PC-3 (cell line): ENCODE results near the gene GPX6. TPM values are rescaled to one million over a fixed set of nuclear protein-coding genes. Genes with fewer than 3 reads are reported as not detected.

ENCODE experiments used
- ATAC-seq: fragments of 200-7000 bp; cut with Tn5 transposase; 2 replicates; pipeline ENCODE4 v1.9.1; 2020; ENCODE audit warnings: mild to moderate bottlenecking, moderate library complexity
- BruUV-seq: library from RNA; stranded (reverse); fragments of 400-500 nt; replicated peaks from 2 replicates; lab custom pipeline; 2021; lab: Mats Ljungman, UMichigan
- CTCF ChIA-PET: fragments of 300-600 bp; sonication (Branson Sonifier 250); formaldehyde crosslinking; loops from one replicate; lab custom pipeline; 2022; ENCODE audit warnings: antibody characterized with exemption; lab: Charles Lee
- POLR2A ChIA-PET: fragments of 300-600 bp; sonication (Branson Sonifier 250); formaldehyde crosslinking; loops from one replicate; lab custom pipeline; 2022; ENCODE audit warnings: antibody characterized with exemption; ENCODE audit not compliant: unreplicated experiment; lab: Charles Lee
- DNase-seq: peaks from one replicate; pipeline ENCODE4 v3.0.0-alpha.2; 2015
- H2AFZ ChIP-seq: fragments of 300-600 bp; sonication (generic); 2 replicates; pipeline ENCODE4 v1.6.0; 2016; ENCODE audit warnings: antibody characterized with exemption, low read length
- H3F3A ChIP-seq: fragments of 300-600 bp; sonication (generic); one replicate; pipeline ENCODE4 v1.6.0; 2017; ENCODE audit warnings: antibody characterized with exemption, low read length, control low read depth, mild to moderate bottlenecking; ENCODE audit not compliant: unreplicated experiment
- H3K27ac ChIP-seq: fragments of 300-600 bp; sonication (generic); 2 replicates; pipeline ENCODE4 v1.5.1; 2016; ENCODE audit warnings: mild to moderate bottlenecking, low read length
- H3K27me3 ChIP-seq: fragments of 300-600 bp; sonication (generic); 2 replicates; pipeline ENCODE4 v1.6.1; 2016; ENCODE audit warnings: low read length, mixed read lengths
- H3K36me3 ChIP-seq: fragments of 300-600 bp; sonication (generic); 2 replicates; pipeline ENCODE4 v1.6.1; 2016; ENCODE audit warnings: low read depth, mixed run types, low read length, mixed read lengths
- H3K4me1 ChIP-seq: fragments of 300-600 bp; sonication (generic); 2 replicates; pipeline ENCODE4 v1.5.1; 2016; ENCODE audit warnings: low read length; ENCODE audit not compliant: insufficient read depth
- H3K4me2 ChIP-seq: fragments of 300-600 bp; sonication (generic); 2 replicates; pipeline ENCODE4 v1.6.0; 2016; ENCODE audit warnings: low read length
- H3K4me3 ChIP-seq: fragments of 300-600 bp; sonication (generic); 2 replicates; pipeline ENCODE4 v1.5.1; 2016; ENCODE audit warnings: mild to moderate bottlenecking, low read length, mixed read lengths
- H3K79me2 ChIP-seq: fragments of 300-600 bp; sonication (generic); 2 replicates; pipeline ENCODE4 v1.6.1; 2017; ENCODE audit warnings: low read length, mixed read lengths
- H3K9ac ChIP-seq: fragments of 300-600 bp; sonication (generic); 2 replicates; pipeline ENCODE4 v1.6.0; 2016; ENCODE audit warnings: mild to moderate bottlenecking, low read length
- H3K9me2 ChIP-seq: fragments of 300-600 bp; sonication (generic); replicated peaks from 2 replicates; pipeline ENCODE4 v1.6.1; 2016; ENCODE audit warnings: mixed run types, low read length, mixed read lengths
- H3K9me3 ChIP-seq: fragments of 300-600 bp; sonication (generic); 2 replicates; pipeline ENCODE4 v1.6.1; 2016; ENCODE audit warnings: low read length, mixed read lengths
- H4K20me1 ChIP-seq: fragments of 300-600 bp; sonication (generic); 2 replicates; pipeline ENCODE4 v1.6.1; 2016; ENCODE audit warnings: low read length, mixed read lengths
- EZH2 ChIP-seq: fragments of 300-600 bp; sonication (generic); IDR thresholded peaks from one replicate; pipeline ENCODE4 v1.6.1; 2017; ENCODE audit warnings: antibody characterized with exemption, mild to moderate bottlenecking, low read length; ENCODE audit not compliant: unreplicated experiment
- EZH2phosphoT487 ChIP-seq: fragments of 300-600 bp; sonication (generic); IDR thresholded peaks from 2 replicates; pipeline ENCODE4 v1.6.1; 2018; ENCODE audit warnings: mild to moderate bottlenecking, antibody characterized with exemption, low read length, borderline replicate concordance
- intact Hi-C: fragments of 100-400 bp; cut with micrococcal nuclease; formaldehyde crosslinking; loops from 2 replicates; pipeline ENCODE4 v1.9.0; 2023
- total RNA-seq: library from RNA; depleted of rRNA; stranded (reverse); fragments of >200 nt; gene quantifications from 2 replicates; pipeline ENCODE4 v1.2.3, GENCODE V29; 2014
- TF ChIP-seq, protein P1 (sequence below): fragments of 300-600 bp; sonication (generic); conservative IDR thresholded peaks from 2 replicates; pipeline ENCODE4 v1.5.1; 2017; ENCODE audit warnings: antibody characterized with exemption, low read depth, mild to moderate bottlenecking, low read length

Gene GPX6
- total RNA-seq, 1 experiment from 2014 or later, result not detected

DNA sequence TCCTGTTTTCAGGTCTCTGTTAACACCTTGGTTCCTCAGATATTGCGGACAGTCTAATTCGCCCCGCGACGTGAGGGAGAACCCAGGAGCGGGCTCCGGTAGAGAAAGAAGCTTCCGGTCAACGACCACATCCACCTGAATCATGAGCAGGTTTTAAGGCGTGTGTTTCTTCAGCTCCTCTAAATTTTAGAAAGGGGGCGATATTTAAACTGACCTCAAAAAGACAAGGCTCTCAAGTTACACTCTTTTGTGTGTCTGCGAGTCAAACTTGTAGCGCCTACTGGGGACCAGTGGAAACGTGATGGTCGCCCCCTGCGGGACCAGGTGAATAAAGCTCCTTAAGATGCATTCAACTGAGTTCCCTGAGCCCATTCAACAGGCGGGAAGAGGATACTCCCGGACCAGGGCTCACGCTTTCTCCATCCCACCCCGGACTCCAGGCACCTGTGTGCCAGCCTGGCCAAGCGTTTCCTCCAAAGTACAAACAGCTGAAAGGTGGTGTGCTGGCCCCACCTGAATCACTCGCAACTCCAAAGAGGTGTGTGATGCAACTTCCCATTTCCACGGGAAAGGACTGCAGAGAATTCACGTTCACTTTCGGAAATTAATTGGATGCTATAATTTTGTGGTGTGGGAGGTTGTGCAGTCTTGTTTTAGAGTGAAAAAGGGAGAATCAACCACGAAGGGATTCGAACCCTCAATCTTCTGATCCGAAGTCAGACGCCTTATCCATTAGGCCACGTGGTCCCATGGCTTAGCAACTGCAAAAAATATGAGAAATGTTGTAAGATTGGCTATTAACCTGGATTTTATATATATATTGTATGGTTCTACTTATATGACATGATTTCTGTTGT is 27.1 kb upstream of the GPX6 start:
- BruUV-seq, result TSS peak; percentile 100

GRCh38 chr6:28541996-28542395 is 26.4 kb upstream of the GPX6 start:
- no peak for ATAC-seq
- Histone ChIP-seq H3K79me2 (no peaks in the 10 kb centered on the region), H3K4me1 (peaks cover 7% of the 10 kb centered on the region; the same call in 1 of the 2 replicates), H3K27ac (no peak overlapping the region), H3K9me3 (no peaks in the 10 kb centered on the region), H3K4me2 (peak overlapping the region; percentile 87), H2AFZ (peak overlapping the region; percentile 89), H3K4me3 (peak overlapping the region; percentile 70), H3K9ac (no peak overlapping the region), H3K36me3 (no peaks in the 10 kb centered on the region), H3K9me2 (no peaks in the 10 kb centered on the region), H4K20me1 (no peaks in the 10 kb centered on the region), H3K27me3 (peaks cover 21% of the 10 kb centered on the region), H3F3A (no peaks in the 10 kb centered on the region)
- ChIA-PET CTCF (interaction anchor here (0.6 to 1.2 kb wide), 5 partner anchors 33 to 111 kb away, joined by 3 to 8 read pairs (median 5); no protein-coding TSS in a partner anchor), POLR2A (no interaction called here)
- DNase-seq, result no peak
- TF ChIP-seq EZH2 (no peak), EZH2phosphoT487 (no peak)
- TF ChIP-seq, protein P1, sequence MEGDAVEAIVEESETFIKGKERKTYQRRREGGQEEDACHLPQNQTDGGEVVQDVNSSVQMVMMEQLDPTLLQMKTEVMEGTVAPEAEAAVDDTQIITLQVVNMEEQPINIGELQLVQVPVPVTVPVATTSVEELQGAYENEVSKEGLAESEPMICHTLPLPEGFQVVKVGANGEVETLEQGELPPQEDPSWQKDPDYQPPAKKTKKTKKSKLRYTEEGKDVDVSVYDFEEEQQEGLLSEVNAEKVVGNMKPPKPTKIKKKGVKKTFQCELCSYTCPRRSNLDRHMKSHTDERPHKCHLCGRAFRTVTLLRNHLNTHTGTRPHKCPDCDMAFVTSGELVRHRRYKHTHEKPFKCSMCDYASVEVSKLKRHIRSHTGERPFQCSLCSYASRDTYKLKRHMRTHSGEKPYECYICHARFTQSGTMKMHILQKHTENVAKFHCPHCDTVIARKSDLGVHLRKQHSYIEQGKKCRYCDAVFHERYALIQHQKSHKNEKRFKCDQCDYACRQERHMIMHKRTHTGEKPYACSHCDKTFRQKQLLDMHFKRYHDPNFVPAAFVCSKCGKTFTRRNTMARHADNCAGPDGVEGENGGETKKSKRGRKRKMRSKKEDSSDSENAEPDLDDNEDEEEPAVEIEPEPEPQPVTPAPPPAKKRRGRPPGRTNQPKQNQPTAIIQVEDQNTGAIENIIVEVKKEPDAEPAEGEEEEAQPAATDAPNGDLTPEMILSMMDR, result no peak
- intact Hi-C loops, result loop anchor here (1.0 to 5.0 kb wide), 6 partner anchors 45 to 295 kb away; partner anchors contain the start of gene ZSCAN23
- BruUV-seq, result no TSS peak

More for the DNA sequence above, 27.1 kb upstream of the GPX6 start:
- Histone ChIP-seq H3K4me2 (peak overlapping the region; percentile 87), H3F3A (no peaks in the 10 kb centered on the region), H4K20me1 (no peaks in the 10 kb centered on the region), H3K4me1 (peaks cover 7% of the 10 kb centered on the region; the same call in 1 of the 2 replicates), H3K9me3 (no peaks in the 10 kb centered on the region), H3K9me2 (no peaks in the 10 kb centered on the region), H3K4me3 (peak overlapping the region; percentile 70), H3K36me3 (no peaks in the 10 kb centered on the region), H3K9ac (no peak overlapping the region), H3K79me2 (no peaks in the 10 kb centered on the region), H3K27ac (no peak overlapping the region), H3K27me3 (peaks cover 24% of the 10 kb centered on the region), H2AFZ (peak overlapping the region; percentile 89)
- TF ChIP-seq EZH2phosphoT487 (no peak), EZH2 (no peak)
- TF ChIP-seq, protein P1, result peak; percentile 85
- intact Hi-C loops, result loop anchor here (1.0 to 5.0 kb wide), 6 partner anchors 44 to 295 kb away; partner anchors contain the start of gene ZSCAN23
- peak; percentile 91 for ATAC-seq
- CTCF ChIA-PET, result interaction anchor here (0.7 to 1.2 kb wide), 4 partner anchors 38 to 110 kb away, joined by 3 to 8 read pairs (median 5); no protein-coding TSS in a partner anchor
- peak; percentile 95 for DNase-seq
- POLR2A ChIA-PET, result no interaction called here
